Liver (tissue), 9 donors: ENCODE results near the gene MTLN. TPM values are rescaled to one million over a fixed set of nuclear protein-coding genes. Genes with fewer than 3 reads are reported as not detected.
"Not testable (repeated sequence)": the region's sequence is repeated elsewhere in the genome, so short reads cannot be mapped to it uniquely, and the experiment has no call there.

Experiments used
- DNase-seq: peaks from one replicate; pipeline ENCODE4 v3.0.0-alpha.2; 2017; ENCODE audit warnings: low spot score
- H3K27ac ChIP-seq, 2 donors: one replicate each; pipeline ENCODE4 v1.7.0; 2013; ENCODE audit warnings: inconsistent platforms in 2 of 2, low read length in 2 of 2, control low read depth in 1 of 2, low read depth in 1 of 2, mild to moderate bottlenecking in 1 of 2
- H3K27me3 ChIP-seq, 4 donors: one replicate each; pipeline versions ENCODE4 v1.6.1 to v1.7.0; 2013; ENCODE audit warnings: low read length in 3 of 4, inconsistent platforms in 1 of 4, mild to moderate bottlenecking in 1 of 4, moderate library complexity in 1 of 4; ENCODE audit not compliant: control insufficient read depth in 4 of 4, insufficient read depth in 4 of 4
- H3K36me3 ChIP-seq, 4 donors: one replicate each; pipeline versions ENCODE4 v1.6.1 to v1.7.0; 2013; ENCODE audit warnings: low read length in 3 of 4, mild to moderate bottlenecking in 3 of 4, low read depth in 1 of 4, moderate library complexity in 1 of 4; ENCODE audit not compliant: control insufficient read depth in 4 of 4, insufficient read depth in 3 of 4
- H3K4me1 ChIP-seq, 4 donors: one replicate each; pipeline versions ENCODE4 v1.6.1 to v1.7.0; 2013; ENCODE audit warnings: low read length in 3 of 4, mild to moderate bottlenecking in 3 of 4, moderate library complexity in 1 of 4; ENCODE audit not compliant: control insufficient read depth in 4 of 4, insufficient read depth in 4 of 4
- H3K4me3 ChIP-seq, 3 donors: one replicate each; pipeline versions ENCODE4 v1.6.1 to v1.7.0; 2013; ENCODE audit warnings: low read length in 3 of 3, control low read depth in 1 of 3, low read depth in 1 of 3, mild to moderate bottlenecking in 1 of 3
- H3K9ac ChIP-seq, 2 donors: one replicate each; pipeline ENCODE4 v1.7.0; 2013; ENCODE audit warnings: low read length in 2 of 2, mild to moderate bottlenecking in 2 of 2, moderate library complexity in 2 of 2, control low read depth in 1 of 2, low read depth in 1 of 2
- H3K9me3 ChIP-seq, 4 donors: one replicate each; pipeline versions ENCODE4 v1.6.1 to v1.7.0; 2013; ENCODE audit warnings: low read length in 3 of 4; ENCODE audit not compliant: control insufficient read depth in 4 of 4
- CTCF ChIP-seq: fragments of 150-350 bp; IDR thresholded peaks from 2 replicates; pipeline ENCODE4 v1.5.1; 2017; ENCODE audit warnings: improper control_type of control experiment, low read depth, low read length; ENCODE audit not compliant: missing input control
- EGR1 ChIP-seq, 2 donors: IDR thresholded peaks; 2 replicates each; pipeline ENCODE4 v1.6.1; 2016 to 2018; ENCODE audit warnings: antibody characterized with exemption in 2 of 2, low read depth in 2 of 2
- FOXA1 ChIP-seq: IDR thresholded peaks from 2 replicates; pipeline ENCODE4 v1.6.1; 2016; ENCODE audit warnings: antibody characterized with exemption
- FOXA2 ChIP-seq: IDR thresholded peaks from 2 replicates; pipeline ENCODE4 v1.6.1; 2016; ENCODE audit warnings: antibody characterized with exemption
- GABPA ChIP-seq, 2 donors: IDR thresholded peaks in 1 of 2; conservative IDR thresholded peaks in 1 of 2; 2 replicates each; pipeline ENCODE4 v1.6.1; 2016; ENCODE audit warnings: antibody characterized with exemption in 2 of 2, mild to moderate bottlenecking in 1 of 2, moderate library complexity in 1 of 2
- HNF4A ChIP-seq, 2 donors: conservative IDR thresholded peaks; 2 replicates each; pipeline ENCODE4 v1.6.1; 2016; ENCODE audit warnings: antibody characterized with exemption in 2 of 2, mild to moderate bottlenecking in 2 of 2
- JUND ChIP-seq, 2 donors: IDR thresholded peaks; 2 replicates each; pipeline ENCODE4 v1.6.1; 2016; ENCODE audit warnings: antibody characterized with exemption in 2 of 2
- RAD21 ChIP-seq, 2 donors: IDR thresholded peaks; 2 replicates each; pipeline ENCODE4 v1.6.1; 2016; ENCODE audit warnings: antibody characterized with exemption in 2 of 2, mild to moderate bottlenecking in 2 of 2
- RXRA ChIP-seq, 2 donors: IDR thresholded peaks; 2 replicates each; pipeline ENCODE4 v1.6.1; 2017 to 2018; ENCODE audit warnings: antibody characterized with exemption in 2 of 2, mild to moderate bottlenecking in 1 of 2
- SP1 ChIP-seq: IDR thresholded peaks from 2 replicates; pipeline ENCODE4 v1.6.1; 2018; ENCODE audit warnings: antibody characterized with exemption, mild to moderate bottlenecking
- TAF1 ChIP-seq: conservative IDR thresholded peaks from 2 replicates; pipeline ENCODE4 v1.6.1; 2016; ENCODE audit warnings: antibody characterized with exemption, mild to moderate bottlenecking
- YY1 ChIP-seq: IDR thresholded peaks from 2 replicates; pipeline ENCODE4 v1.6.1; 2016; ENCODE audit warnings: antibody characterized with exemption, mild to moderate bottlenecking
- WGBS: extraction: QIAGEN DNeasy Blood & Tissue Kit; methylation state at CpG from one replicate; pipeline ENCODE4 v1.1.7; 2013; 5-methylcytosine and 5-hydroxymethylcytosine counted together
- polyA plus RNA-seq, 2 donors: library from polyadenylated mRNA; stranded (reverse) in 1 of 2; unstranded in 1 of 2; fragments of 200-250 nt in 1 of 2; fragments of >200 nt in 1 of 2; fragmentation: Nextera tagmentation in 1 of 2; extraction: Ambion mirVana in 1 of 2; gene quantifications; one replicate each; pipeline versions ENCODE4 v1.2.1 to v1.2.3, GENCODE V29; 2013 to 2015
- total RNA-seq, 2 donors: library from RNA; depleted of rRNA; stranded (reverse); fragments of >200 nt; gene quantifications; one replicate each; pipeline ENCODE4 v1.2.3, GENCODE V29; 2014
- TF ChIP-seq, protein P1 (sequence below): IDR thresholded peaks from 2 replicates; pipeline ENCODE4 v1.6.1; 2016; ENCODE audit warnings: antibody characterized with exemption
- TF ChIP-seq, protein P2 (sequence below): IDR thresholded peaks from 2 replicates; pipeline ENCODE4 v1.6.1; 2016; ENCODE audit warnings: antibody characterized with exemption
- TF ChIP-seq, protein P3 (sequence below): IDR thresholded peaks from 2 replicates; pipeline ENCODE4 v1.6.1; 2016; ENCODE audit warnings: antibody characterized with exemption
- donor health status: healthy.
- donor health status: healthy.
- donor health status: healthy.
- donor health status: healthy.
- donor health status: healthy.

Gene MTLN
- total and polyA plus RNA-seq, 4 donors: 29.6 to 86.4 (median 65.5) TPM

DNA sequence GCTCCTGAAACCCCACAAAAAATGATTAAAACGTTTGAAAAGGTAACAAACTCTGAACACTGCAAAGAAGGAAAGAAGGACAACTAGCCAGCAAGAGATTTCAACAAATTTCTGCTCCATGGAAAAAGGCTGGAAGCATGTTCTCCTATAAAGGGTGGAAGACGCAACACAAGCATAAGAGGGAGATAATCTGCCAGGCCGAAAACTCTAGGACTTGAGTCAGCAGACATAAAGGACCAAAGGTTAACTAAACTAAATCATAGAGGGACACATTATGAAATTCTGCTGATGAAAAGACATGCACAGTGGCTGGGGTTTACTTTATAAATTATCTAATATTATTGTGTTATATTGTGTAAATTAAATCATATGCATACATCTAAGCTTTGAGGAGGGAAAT, 14.3 kb downstream of the MTLN start:
- H3K27ac ChIP-seq: no peak overlapping the region
- no peaks in the 10 kb centered on the region for H3K4me1 ChIP-seq
- WGBS: 76% methylated on average over 3 of the region's 3 CpGs

DNA sequence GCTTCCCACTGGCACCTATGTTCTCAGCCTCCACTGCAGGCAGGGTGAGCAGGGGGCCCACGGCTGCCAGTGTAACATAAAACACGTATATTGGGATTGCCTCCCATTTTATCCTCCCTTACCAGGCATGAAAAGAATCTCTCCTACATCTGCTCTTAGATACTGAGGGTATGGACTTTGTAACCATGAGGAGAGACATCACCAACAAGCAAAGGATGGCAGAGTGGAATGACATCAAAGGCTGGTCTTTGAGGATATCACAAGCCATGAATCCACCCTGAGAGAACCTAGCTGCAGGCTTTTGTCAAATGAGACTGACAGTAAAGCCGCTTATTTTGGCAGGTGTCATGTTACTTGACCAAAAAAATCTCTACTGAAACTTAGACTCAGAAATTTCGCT, 14.9 kb downstream of the MTLN start:
- no peak for TF ChIP-seq RXRA (IDR thresholded peaks at IDR 0.05)
- TF ChIP-seq GABPA (IDR thresholded peaks at IDR 0.05 in 1 of 2, conservative IDR thresholded peaks at IDR 0.05 in 1 of 2): no peak
- TF ChIP-seq, protein P1, sequence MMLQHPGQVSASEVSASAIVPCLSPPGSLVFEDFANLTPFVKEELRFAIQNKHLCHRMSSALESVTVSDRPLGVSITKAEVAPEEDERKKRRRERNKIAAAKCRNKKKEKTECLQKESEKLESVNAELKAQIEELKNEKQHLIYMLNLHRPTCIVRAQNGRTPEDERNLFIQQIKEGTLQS: no peak
- TF ChIP-seq RAD21 (IDR thresholded peaks at IDR 0.05): no peak
- no peak for TF ChIP-seq YY1
- no peak for TF ChIP-seq SP1
- no peak for TF ChIP-seq EGR1 (IDR thresholded peaks at IDR 0.05; ENCODE audit: low read depth in 2 of 2)
- Histone ChIP-seq H3K9me3 (no peaks in the 10 kb centered on the region), H3K27ac (no peak overlapping the region), H3K9ac (no peak overlapping the region), H3K4me3 (no peak overlapping the region), H3K4me1 (no peaks in the 10 kb centered on the region), H3K36me3 (no peaks in the 10 kb centered on the region), H3K27me3 (no peaks in the 10 kb centered on the region)
- DNase-seq: no peak
- 85% methylated on average over 4 of the region's 4 CpGs for WGBS

More for the DNA sequence above, 14.3 kb downstream of the MTLN start:
- no peak for DNase-seq
- Histone ChIP-seq H3K36me3 (no peaks in the 10 kb centered on the region), H3K9me3 (no peaks in the 10 kb centered on the region), H3K9ac (no peak overlapping the region), H3K27me3 (no peaks in the 10 kb centered on the region), H3K4me3 (no peak overlapping the region)
- TF ChIP-seq YY1 (no peak), FOXA2 (no peak), JUND (IDR thresholded peaks at IDR 0.05) (no peak), EGR1 (IDR thresholded peaks at IDR 0.05; ENCODE audit: low read depth in 2 of 2) (no peak), RXRA (IDR thresholded peaks at IDR 0.05) (no peak), RAD21 (IDR thresholded peaks at IDR 0.05) (no peak), FOXA1 (no peak), CTCF (no peak), TAF1 (no peak), GABPA (IDR thresholded peaks at IDR 0.05 in 1 of 2, conservative IDR thresholded peaks at IDR 0.05 in 1 of 2) (no peak), HNF4A (conservative IDR thresholded peaks at IDR 0.05) (no peak)
- TF ChIP-seq, protein P1: no peak
- TF ChIP-seq, protein P2, sequence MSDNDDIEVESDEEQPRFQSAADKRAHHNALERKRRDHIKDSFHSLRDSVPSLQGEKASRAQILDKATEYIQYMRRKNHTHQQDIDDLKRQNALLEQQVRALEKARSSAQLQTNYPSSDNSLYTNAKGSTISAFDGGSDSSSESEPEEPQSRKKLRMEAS: no peak
- TF ChIP-seq, protein P3, sequence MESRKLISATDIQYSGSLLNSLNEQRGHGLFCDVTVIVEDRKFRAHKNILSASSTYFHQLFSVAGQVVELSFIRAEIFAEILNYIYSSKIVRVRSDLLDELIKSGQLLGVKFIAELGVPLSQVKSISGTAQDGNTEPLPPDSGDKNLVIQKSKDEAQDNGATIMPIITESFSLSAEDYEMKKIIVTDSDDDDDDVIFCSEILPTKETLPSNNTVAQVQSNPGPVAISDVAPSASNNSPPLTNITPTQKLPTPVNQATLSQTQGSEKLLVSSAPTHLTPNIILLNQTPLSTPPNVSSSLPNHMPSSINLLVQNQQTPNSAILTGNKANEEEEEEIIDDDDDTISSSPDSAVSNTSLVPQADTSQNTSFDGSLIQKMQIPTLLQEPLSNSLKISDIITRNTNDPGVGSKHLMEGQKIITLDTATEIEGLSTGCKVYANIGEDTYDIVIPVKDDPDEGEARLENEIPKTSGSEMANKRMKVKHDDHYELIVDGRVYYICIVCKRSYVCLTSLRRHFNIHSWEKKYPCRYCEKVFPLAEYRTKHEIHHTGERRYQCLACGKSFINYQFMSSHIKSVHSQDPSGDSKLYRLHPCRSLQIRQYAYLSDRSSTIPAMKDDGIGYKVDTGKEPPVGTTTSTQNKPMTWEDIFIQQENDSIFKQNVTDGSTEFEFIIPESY: no peak

- not testable (repeated sequence) for H3K4me3 ChIP-seq, H3K9ac ChIP-seq, H3K27ac ChIP-seq, H3K4me1 ChIP-seq, H3K9me3 ChIP-seq, H3K27me3 ChIP-seq, H3K36me3 ChIP-seq, DNase-seq
- 97% methylated on average over 23 of the region's 23 CpGs for WGBS
These were observed 22.2 kb downstream of the MTLN start for GRCh38 chr2:110190169-110190568.
